Mammary epithelial cell (primary cell): Measurements from ENCODE around the gene GALNT18.

Experiments used
- EZH2 ChIP-seq: IDR thresholded peaks from 2 replicates; pipeline ENCODE4 v1.6.1; 2012; ENCODE audit warnings: low read length, inconsistent platforms, borderline replicate concordance
- TF ChIP-seq, protein P1 (sequence below), 2 donors: IDR thresholded peaks in 1 of 2; conservative IDR thresholded peaks in 1 of 2; 2 replicates each; pipeline ENCODE4 v1.5.1; 2011 to 2012; ENCODE audit warnings: inconsistent platforms in 2 of 2, low read length in 2 of 2, mild to moderate bottlenecking in 2 of 2, control low read depth in 1 of 2, low read depth in 1 of 2; ENCODE audit not compliant: insufficient read depth in 1 of 2; ENCODE audit errors: extremely low read depth in 1 of 2

DNA sequence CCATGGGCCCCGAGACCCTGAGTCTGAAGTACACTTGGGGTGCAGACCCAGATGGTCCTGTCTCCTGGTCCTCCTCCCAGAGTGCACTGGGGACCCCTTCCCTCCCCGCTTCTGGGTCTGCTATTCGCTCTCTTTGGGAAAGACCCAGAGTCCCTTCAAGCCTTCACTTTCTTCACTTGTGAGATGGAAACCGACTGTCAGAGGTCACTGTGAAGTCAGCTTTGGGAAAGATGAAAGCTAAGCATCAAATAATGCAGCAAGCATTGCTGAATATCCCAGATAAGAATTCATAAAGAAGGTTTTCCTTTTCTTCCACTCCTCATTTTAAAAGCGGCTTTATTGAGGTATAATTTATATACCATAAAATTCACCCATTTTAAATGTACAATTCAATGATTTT, 163.8 kb downstream of the GALNT18 start:
- TF ChIP-seq, protein P1, sequence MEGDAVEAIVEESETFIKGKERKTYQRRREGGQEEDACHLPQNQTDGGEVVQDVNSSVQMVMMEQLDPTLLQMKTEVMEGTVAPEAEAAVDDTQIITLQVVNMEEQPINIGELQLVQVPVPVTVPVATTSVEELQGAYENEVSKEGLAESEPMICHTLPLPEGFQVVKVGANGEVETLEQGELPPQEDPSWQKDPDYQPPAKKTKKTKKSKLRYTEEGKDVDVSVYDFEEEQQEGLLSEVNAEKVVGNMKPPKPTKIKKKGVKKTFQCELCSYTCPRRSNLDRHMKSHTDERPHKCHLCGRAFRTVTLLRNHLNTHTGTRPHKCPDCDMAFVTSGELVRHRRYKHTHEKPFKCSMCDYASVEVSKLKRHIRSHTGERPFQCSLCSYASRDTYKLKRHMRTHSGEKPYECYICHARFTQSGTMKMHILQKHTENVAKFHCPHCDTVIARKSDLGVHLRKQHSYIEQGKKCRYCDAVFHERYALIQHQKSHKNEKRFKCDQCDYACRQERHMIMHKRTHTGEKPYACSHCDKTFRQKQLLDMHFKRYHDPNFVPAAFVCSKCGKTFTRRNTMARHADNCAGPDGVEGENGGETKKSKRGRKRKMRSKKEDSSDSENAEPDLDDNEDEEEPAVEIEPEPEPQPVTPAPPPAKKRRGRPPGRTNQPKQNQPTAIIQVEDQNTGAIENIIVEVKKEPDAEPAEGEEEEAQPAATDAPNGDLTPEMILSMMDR (conservative IDR thresholded peaks at IDR 0.05 in 1 of 2, IDR thresholded peaks at IDR 0.05 in 1 of 2; ENCODE audit: extremely low read depth in 1 of 2, insufficient read depth in 1 of 2, low read depth in 1 of 2, low read length in 2 of 2), result no peak
- no peak for TF ChIP-seq EZH2
